Posterior cingulate gyrus (tissue), 11 donors: Measurements from ENCODE around the gene GRM8.

Experiments used
- DNase-seq, 10 donors: peaks; one replicate each; pipeline versions ENCODE4 v3.0.0 to v3.0.0-alpha.2; 2020 to 2021; ENCODE audit warnings: mixed read lengths in 3 of 10
- intact Hi-C: fragments of 100-400 bp; cut with DNase I; formaldehyde crosslinking; loops from one replicate; pipeline ENCODE4 v1.15.1; 2023

GRM8 gene

GRCh38 chr7:127239814-127240213 lies 12.9 kb downstream of the GRM8 start:
- intact Hi-C loops = no loop called here
- no peak for DNase-seq

- DNase-seq = no peak
- intact Hi-C loops = no loop called here
Measured at GRCh38 chr7:127233630-127234029, 19.1 kb downstream of the GRM8 start.

DNA sequence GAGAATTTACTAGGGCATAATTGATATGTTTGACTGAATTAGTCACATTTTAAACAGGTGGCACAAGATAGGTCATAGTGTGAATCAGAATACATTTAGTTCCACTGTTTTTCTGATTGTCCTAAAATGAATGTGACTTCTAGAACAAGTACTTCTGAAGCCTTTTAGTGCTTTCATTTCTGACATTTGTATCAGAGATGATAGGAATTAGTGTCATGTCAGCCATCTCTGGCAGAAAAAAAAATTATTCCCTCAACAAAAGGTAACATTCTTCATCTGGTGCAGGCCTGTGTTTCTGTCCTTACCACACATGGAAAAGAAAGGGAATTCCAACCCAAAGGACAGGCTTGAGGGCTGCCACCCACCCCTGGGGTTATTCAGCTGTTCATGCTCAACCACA lies 21.3 kb downstream of the GRM8 start:
- intact Hi-C loops = no loop called here
- no peak for DNase-seq

GRCh38 chr7:127230192-127230925 lies 22.4 kb downstream of the GRM8 start:
- intact Hi-C loops = no loop called here
- no peak for DNase-seq

- DNase-seq = no peak
- intact Hi-C loops = no loop called here
Measured at GRCh38 chr7:127226685-127227374, 25.9 kb downstream of the GRM8 start.

GRCh38 chr7:127221731-127222130 lies 31.0 kb downstream of the GRM8 start:
- intact Hi-C loops = no loop called here
- no peak for DNase-seq

- no peak for DNase-seq
- intact Hi-C loops = no loop called here
Measured at GRCh38 chr7:127214956-127215718, 37.6 kb downstream of the GRM8 start.

- intact Hi-C loops = no loop called here
- DNase-seq = no peak
Measured at GRCh38 chr7:127209886-127210285, 42.9 kb downstream of the GRM8 start.

DNA sequence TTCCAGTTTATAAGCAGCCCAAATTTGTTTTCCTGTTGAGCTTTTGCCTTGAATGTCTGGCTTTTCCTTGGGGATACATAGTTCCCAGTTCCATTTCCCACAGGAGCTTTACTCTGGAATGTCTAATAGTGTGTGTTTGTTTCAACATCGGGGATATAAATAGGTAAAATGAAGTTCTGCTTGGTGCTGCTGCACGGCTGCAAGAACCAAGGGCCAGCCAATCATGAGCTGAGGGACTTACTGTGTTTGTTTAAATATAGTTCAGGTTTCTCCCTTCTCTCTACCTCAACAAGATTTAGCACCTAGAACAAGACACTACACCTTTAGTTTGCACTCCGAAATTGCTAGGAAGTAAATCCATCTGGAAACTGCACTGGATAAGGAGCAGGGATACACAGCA lies 43.9 kb downstream of the GRM8 start:
- no peak for DNase-seq
- intact Hi-C loops = no loop called here

GRCh38 chr7:127208351-127208750 lies 44.4 kb downstream of the GRM8 start:
- intact Hi-C loops = no loop called here
- DNase-seq = no peak

DNA sequence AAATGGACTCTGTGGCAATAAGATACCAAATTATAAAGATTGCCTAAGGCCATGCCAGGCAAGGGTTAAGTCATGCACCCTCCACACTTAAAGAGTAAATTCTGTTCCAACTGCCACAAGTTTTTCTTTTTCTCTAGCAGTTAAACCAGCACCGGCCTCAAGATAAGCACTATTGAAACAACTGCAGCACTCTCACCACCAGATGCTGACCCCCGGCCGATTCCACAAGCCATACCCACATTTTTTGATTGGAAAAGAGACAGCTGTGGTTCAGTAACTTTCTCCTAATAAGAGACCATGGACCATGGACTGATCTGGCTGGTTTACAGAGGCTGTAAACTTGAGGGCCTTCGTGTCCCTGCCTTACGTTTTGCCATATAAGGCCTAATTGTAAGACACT lies 44.9 kb downstream of the GRM8 start:
- DNase-seq = no peak
- intact Hi-C loops = no loop called here

DNA sequence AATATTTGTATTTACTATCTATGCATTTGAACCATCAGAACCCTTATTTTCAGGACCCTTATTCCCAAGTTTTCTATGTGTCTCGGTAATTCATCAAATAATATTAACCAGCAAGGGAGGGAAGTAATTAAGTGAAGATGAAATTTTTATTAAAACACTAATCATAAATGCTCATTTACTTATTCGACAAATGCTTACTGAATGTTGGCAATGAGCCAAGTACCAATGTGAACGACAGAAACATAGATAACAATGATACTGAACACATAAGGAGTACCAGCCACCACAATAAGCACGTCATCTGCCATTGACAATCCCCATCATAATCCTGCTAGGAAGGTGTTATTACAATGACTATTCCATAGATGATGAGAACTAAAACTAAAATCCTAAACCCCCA lies 45.5 kb downstream of the GRM8 start:
- DNase-seq = no peak
- intact Hi-C loops = no loop called here

GRCh38 chr7:127194571-127194970 lies 58.2 kb downstream of the GRM8 start:
- intact Hi-C loops = no loop called here
- DNase-seq = no peak

DNA sequence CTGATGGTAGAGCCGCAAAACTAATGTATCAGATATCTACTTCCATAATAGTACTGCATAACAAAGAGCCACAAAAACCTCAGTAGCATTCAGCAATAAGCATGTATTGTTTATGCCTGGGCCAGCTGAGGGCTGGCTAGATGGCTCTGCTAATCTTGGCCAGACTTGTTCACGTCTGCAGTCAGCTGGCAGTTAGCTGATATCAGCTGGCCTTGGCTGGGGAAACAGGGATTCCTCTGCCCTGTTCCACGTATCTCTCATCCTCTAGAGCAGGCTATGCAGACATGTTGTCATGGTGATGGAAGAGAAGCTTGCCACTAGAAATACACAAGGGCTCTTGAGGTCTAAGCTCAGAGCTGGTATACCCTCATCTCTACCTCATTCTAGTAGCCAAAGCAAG lies 62.9 kb downstream of the GRM8 start:
- intact Hi-C loops = no loop called here

DNA sequence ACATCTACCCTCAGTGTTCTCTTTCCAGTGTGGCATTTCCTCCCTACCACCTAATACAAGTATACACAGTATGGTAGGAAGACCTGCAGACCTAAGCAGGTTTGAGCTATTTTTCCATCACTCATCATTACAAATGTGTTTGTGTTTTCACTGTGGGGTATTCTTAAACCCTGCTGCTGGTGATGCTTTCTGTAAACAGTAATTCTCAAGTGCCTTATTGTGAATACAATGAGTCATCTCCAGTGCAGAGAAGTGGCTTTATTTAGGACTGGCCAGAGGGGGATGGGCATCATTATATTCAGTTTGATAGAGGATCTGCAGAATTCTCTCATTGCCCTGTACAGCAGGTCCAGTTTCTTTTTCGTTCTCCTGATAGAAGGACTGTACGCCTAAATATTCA lies 63.7 kb downstream of the GRM8 start:
- DNase-seq = no peak
- intact Hi-C loops = no loop called here

More for the DNA sequence above, 62.9 kb downstream of the GRM8 start:
- peak in 6 of 10 donors; percentile 6 to 87 (median 28) for DNase-seq

DNA sequence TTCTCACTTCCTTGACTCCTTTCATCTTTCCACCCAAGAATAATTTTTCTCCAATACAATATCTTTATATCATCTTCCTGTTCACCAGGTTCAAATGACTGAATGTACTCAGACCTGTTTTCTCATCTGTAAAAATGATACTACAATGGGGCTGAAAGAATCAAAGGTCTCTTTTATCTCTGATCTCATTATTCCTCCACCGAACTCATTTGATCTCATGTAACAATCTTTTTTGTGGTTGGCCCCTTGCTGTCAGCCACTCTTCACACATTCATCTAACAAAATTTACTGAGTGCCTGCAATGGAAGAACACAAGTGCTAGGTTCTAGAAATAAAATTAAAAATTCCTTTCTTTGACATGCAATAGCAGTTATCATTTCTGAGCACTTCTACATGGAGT lies 65.0 kb downstream of the GRM8 start:
- intact Hi-C loops = no loop called here
- DNase-seq = no peak

DNA sequence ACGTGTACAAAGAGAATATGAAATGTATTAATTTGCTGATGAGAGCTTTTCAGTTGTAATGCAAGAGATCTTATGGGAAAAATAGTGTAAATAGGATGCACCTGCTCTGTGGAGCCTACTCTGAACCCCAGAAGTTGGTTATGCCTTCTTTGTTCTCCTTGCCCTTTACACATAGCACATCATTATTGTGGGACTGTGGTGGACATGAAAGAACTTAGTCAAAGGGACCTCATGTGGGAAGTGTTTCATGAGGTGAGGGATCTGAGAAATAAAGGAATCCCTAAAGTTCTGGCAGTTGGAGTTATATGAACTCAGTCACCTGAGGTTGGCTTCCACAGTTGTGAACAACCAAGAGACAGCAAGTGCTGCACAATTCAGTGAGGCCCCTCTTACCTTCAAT lies 66.1 kb downstream of the GRM8 start:
- intact Hi-C loops = no loop called here
- no peak for DNase-seq

DNA sequence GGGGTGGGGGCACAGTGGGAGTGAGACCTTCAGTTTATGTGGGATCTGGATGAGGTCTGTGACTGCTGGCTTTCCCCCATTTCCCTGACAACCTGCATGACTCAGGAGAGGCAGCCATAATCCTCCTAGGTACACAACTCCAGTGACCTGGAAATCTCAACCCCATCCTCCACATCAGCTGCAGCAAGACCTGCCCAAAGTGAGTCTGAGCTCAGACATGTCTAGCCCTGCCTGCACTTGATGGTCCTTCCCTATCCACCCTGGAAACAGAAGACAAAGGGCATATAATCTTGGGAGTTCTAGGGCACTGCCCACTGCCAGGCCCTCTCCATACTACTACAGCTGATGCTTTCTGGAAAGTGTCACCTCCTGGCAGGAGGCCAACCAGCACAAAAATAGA lies 75.6 kb downstream of the GRM8 start:
- DNase-seq = no peak
- intact Hi-C loops = no loop called here

DNA sequence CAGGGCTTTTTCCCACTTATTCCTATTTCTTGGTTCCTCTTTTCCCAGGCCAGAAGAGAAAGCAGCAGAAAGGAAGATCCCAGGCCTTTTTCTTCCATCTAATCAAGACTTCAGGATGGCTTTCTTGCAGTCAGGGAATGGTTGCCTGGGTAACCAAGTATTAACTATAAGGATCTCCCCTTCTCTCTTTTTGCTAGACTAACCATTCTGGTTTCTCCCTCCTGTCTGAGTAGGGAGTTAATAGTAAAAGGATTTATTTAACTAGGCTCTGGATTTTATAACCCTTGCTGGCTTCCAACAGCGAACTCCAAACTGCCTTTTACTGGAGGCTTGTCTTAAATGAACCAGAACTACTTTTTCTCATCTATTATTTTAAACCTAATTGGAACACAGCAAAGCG lies 90.4 kb downstream of the GRM8 start:
- intact Hi-C loops = no loop called here

GRCh38 chr7:127158659-127159058 lies 94.1 kb downstream of the GRM8 start:
- DNase-seq = no peak
- intact Hi-C loops = no loop called here

More for the DNA sequence above, 90.4 kb downstream of the GRM8 start:
- DNase-seq = no peak

GRCh38 chr7:127154958-127155357 lies 97.8 kb downstream of the GRM8 start:
- no peak for DNase-seq
- intact Hi-C loops = no loop called here

GRCh38 chr7:127154101-127154500 lies 98.6 kb downstream of the GRM8 start:
- no peak for DNase-seq
- intact Hi-C loops = no loop called here
